Keratinocyte (primary cell): ENCODE results near the gene GRPEL1. TPM values are rescaled to one million over a fixed set of nuclear protein-coding genes. Genes with fewer than 3 reads are reported as not detected.

ENCODE experiments used
- DNase-seq: peaks from one replicate; pipeline ENCODE4 v3.0.0-alpha.2; 2011; ENCODE audit warnings: low read depth, missing footprints, low spot score
- FAIRE-seq: peaks from 2 replicates; lab custom pipeline; 2011; peaks lifted over from hg19 to GRCh38; lab: Jason Lieb, UNC
- H2AFZ ChIP-seq: 2 replicates; pipeline ENCODE4 v1.6.0; 2012; ENCODE audit warnings: low read length, control low read depth, inconsistent platforms; ENCODE audit not compliant: control insufficient read depth
- H3K27ac ChIP-seq: 2 replicates; pipeline ENCODE4 v1.5.1; 2011; ENCODE audit warnings: low read length; ENCODE audit not compliant: control insufficient read depth, insufficient read depth
- H3K27me3 ChIP-seq: 3 replicates; pipeline ENCODE4 v1.6.0; 2011; ENCODE audit warnings: low read length; ENCODE audit not compliant: control insufficient read depth, insufficient read depth; ENCODE audit errors: extremely low read depth
- H3K36me3 ChIP-seq, 2 experiments: 2 replicates in 1 of 2; 3 replicates in 1 of 2; pipeline ENCODE4 v1.5.1; 2011; ENCODE audit warnings: low read length in 2 of 2, mild to moderate bottlenecking in 1 of 2; ENCODE audit not compliant: control insufficient read depth in 2 of 2, insufficient read depth in 2 of 2; ENCODE audit errors: extremely low read depth in 1 of 2
- H3K4me1 ChIP-seq: 3 replicates; pipeline ENCODE4 v1.5.1; 2011; ENCODE audit warnings: low read length; ENCODE audit not compliant: control insufficient read depth, insufficient read depth; ENCODE audit errors: extremely low read depth
- H3K4me2 ChIP-seq: 3 replicates; pipeline ENCODE4 v1.6.0; 2011; ENCODE audit warnings: low read depth, low read length; ENCODE audit not compliant: control insufficient read depth, insufficient read depth; ENCODE audit errors: extremely low read depth
- H3K4me3 ChIP-seq, 3 experiments: fragments of 200-600 bp in 1 of 3; sonication (generic) in 1 of 3; 2 replicates in 2 of 3; 3 replicates in 1 of 3; pipeline ENCODE4 v1.5.1; 2011 to 2016; ENCODE audit warnings: low read length in 3 of 3, mild to moderate bottlenecking in 3 of 3, control low read depth in 2 of 3, inconsistent platforms in 1 of 3, low read depth in 1 of 3, mixed read lengths in 1 of 3, mixed run types in 1 of 3, moderate library complexity in 1 of 3; ENCODE audit not compliant: control insufficient read depth in 2 of 3, insufficient read depth in 2 of 3; ENCODE audit errors: extremely low read depth in 1 of 3
- H3K79me2 ChIP-seq: 2 replicates; pipeline ENCODE4 v1.6.0; 2012; ENCODE audit warnings: low read length; ENCODE audit not compliant: control insufficient read depth, insufficient read depth
- H3K9ac ChIP-seq: 3 replicates; pipeline ENCODE4 v1.6.0; 2011; ENCODE audit warnings: low read length; ENCODE audit not compliant: control insufficient read depth, insufficient read depth; ENCODE audit errors: extremely low read depth
- H3K9me1 ChIP-seq: 3 replicates; pipeline ENCODE4 v1.6.0; 2011; ENCODE audit warnings: low read length; ENCODE audit not compliant: control insufficient read depth, insufficient read depth; ENCODE audit errors: extremely low read depth
- H3K9me3 ChIP-seq: 2 replicates; pipeline ENCODE4 v1.5.1; 2012; ENCODE audit warnings: low read depth, low read length; ENCODE audit not compliant: control insufficient read depth
- H4K20me1 ChIP-seq: 3 replicates; pipeline ENCODE4 v1.6.0; 2011; ENCODE audit warnings: low read length; ENCODE audit not compliant: control insufficient read depth, insufficient read depth; ENCODE audit errors: extremely low read depth
- CTCF ChIP-seq, 3 experiments: IDR thresholded peaks in 1 of 3; conservative IDR thresholded peaks in 1 of 3; optimal IDR thresholded peaks in 1 of 3; 2 replicates in 2 of 3; 3 replicates in 1 of 3; pipeline versions ENCODE3 to v1.5.1; 2011; ENCODE audit warnings: low read length in 3 of 3, mild to moderate bottlenecking in 3 of 3, moderate library complexity in 2 of 3, control low read depth in 1 of 3, inconsistent platforms in 1 of 3; ENCODE audit not compliant: insufficient read depth in 2 of 3; ENCODE audit errors: extremely low read depth in 1 of 3
- EZH2 ChIP-seq: IDR thresholded peaks from one replicate; pipeline ENCODE4 v1.6.1; 2012; ENCODE audit warnings: inconsistent platforms, mild to moderate bottlenecking, low read length, moderate library complexity
- dilution Hi-C: fragments of 300-500 bp; cut with MboI; formaldehyde crosslinking; loops from one replicate; pipeline ENCODE4 v1.7.0; 2020; ENCODE audit warnings: low sequenced_read_pairs; ENCODE audit not compliant: extremely low pct_ligation_motif_present
- polyA plus RNA-seq, 5 experiments: library from polyadenylated mRNA; depleted of rRNA in 3 of 5; stranded (reverse) in 3 of 5; stranded (forward) in 1 of 5; unstranded in 1 of 5; fragments of >200 nt; gene quantifications; 1 replicate in 1 of 5; 2 replicates in 3 of 5; 3 replicates in 1 of 5; pipeline versions ENCODE4 v1.2.1 to v1.2.3, GENCODE V29; 2011 to 2012; ENCODE audit warnings: missing spikeins in 2 of 5, low read depth in 1 of 5, low replicate concordance in 1 of 5

GRPEL1 gene
- polyA plus RNA-seq, 1 donor (not counting 4 experiments of a cell fraction or from before 2014, with no cell fraction given), result 59.1 TPM

- H3K79me2 ChIP-seq, result no peaks in the 10 kb centered on the region
- no peaks in the 10 kb centered on the region for H3K9me1 ChIP-seq
- DNase-seq (no peak), FAIRE-seq (no peak)
- no peak overlapping the region for H3K4me3 ChIP-seq
- no peaks in the 10 kb centered on the region for H4K20me1 ChIP-seq
- no peak overlapping the region for H3K27ac ChIP-seq
- H3K9ac ChIP-seq, result no peak overlapping the region
- H3K9me3 ChIP-seq, result no peaks in the 10 kb centered on the region
- dilution Hi-C loops, result no loop called here
- TF ChIP-seq CTCF (optimal IDR thresholded peaks at IDR 0.05 in 1 of 3, IDR thresholded peaks at IDR 0.05 in 1 of 3, conservative IDR thresholded peaks at IDR 0.05 in 1 of 3; ENCODE audit: extremely low read depth in 1 of 3, insufficient read depth in 2 of 3, low read length in 3 of 3) (no peak), EZH2 (no peak)
- H3K4me2 ChIP-seq, result no peak overlapping the region
- H3K27me3 ChIP-seq, result peaks cover 9% of the 10 kb centered on the region
- H3K4me1 ChIP-seq, result no peaks in the 10 kb centered on the region
- no peak overlapping the region for H2AFZ ChIP-seq
- no peaks in the 10 kb centered on the region for H3K36me3 ChIP-seq
These were observed 40.3 kb upstream of the GRPEL1 start for GRCh38 chr4:7108046-7108625.

GRCh38 chr4:7107166-7107905 is 39.5 kb upstream of the GRPEL1 start:
- Histone ChIP-seq H3K27me3 (peaks cover 9% of the 10 kb centered on the region), H3K79me2 (no peaks in the 10 kb centered on the region), H3K27ac (no peak overlapping the region), H3K9me1 (no peaks in the 10 kb centered on the region), H3K4me1 (peaks cover 6% of the 10 kb centered on the region), H2AFZ (no peak overlapping the region), H3K4me3 (no peak overlapping the region), H4K20me1 (no peaks in the 10 kb centered on the region), H3K9me3 (no peaks in the 10 kb centered on the region), H3K36me3 (no peaks in the 10 kb centered on the region), H3K4me2 (no peak overlapping the region), H3K9ac (no peak overlapping the region)
- FAIRE-seq (no peak), DNase-seq (no peak)
- TF ChIP-seq EZH2, result no peak
- no peak for TF ChIP-seq CTCF (optimal IDR thresholded peaks at IDR 0.05 in 1 of 3, IDR thresholded peaks at IDR 0.05 in 1 of 3, conservative IDR thresholded peaks at IDR 0.05 in 1 of 3; ENCODE audit: extremely low read depth in 1 of 3, insufficient read depth in 2 of 3, low read length in 3 of 3)
- dilution Hi-C loops, result no loop called here
